WTC11 (cell line): ENCODE data around the gene TRABD. TPM values are rescaled to one million over a fixed set of nuclear protein-coding genes. Genes with fewer than 3 reads are reported as not detected.

Experiments used
- ATAC-seq: fragments of 200-7000 bp; cut with Tn5 transposase; 2 replicates; pipeline ENCODE4 v1.10.0; 2021; ENCODE audit warnings: mild to moderate bottlenecking, moderate library complexity
- CTCF ChIA-PET: fragments of 300-600 bp; sonication (Branson Sonifier 250); formaldehyde crosslinking; loops from one replicate; lab custom pipeline; 2021; ENCODE audit warnings: antibody characterized with exemption; lab: Charles Lee
- POLR2A ChIA-PET: fragments of 350-600 bp; sonication (Branson Sonifier 250); formaldehyde crosslinking; loops from one replicate; lab custom pipeline; 2021; ENCODE audit warnings: antibody characterized with exemption; lab: Charles Lee
- DNase-seq: peaks from one replicate; pipeline ENCODE4 v3.0.0; 2021; ENCODE audit warnings: low spot score
- H3K27ac Mint-ChIP-seq: 2 replicates; pipeline ENCODE4 v1.8.0; 2021; ENCODE audit warnings: mixed read lengths
- H3K27me3 Mint-ChIP-seq: 2 replicates; pipeline ENCODE4 v1.8.0; 2021; ENCODE audit warnings: low read depth, mild to moderate bottlenecking, moderate library complexity, mixed read lengths
- H3K36me3 Mint-ChIP-seq: 2 replicates; pipeline ENCODE4 v1.8.0; 2021; ENCODE audit warnings: mixed read lengths
- H3K4me1 Mint-ChIP-seq: 2 replicates; pipeline ENCODE4 v1.8.0; 2022; ENCODE audit warnings: mixed read lengths
- H3K4me3 Mint-ChIP-seq: 2 replicates; pipeline ENCODE4 v1.8.0; 2021; ENCODE audit warnings: mild to moderate bottlenecking, moderate library complexity, mixed read lengths
- H3K9me3 Mint-ChIP-seq: 2 replicates; pipeline ENCODE4 v1.8.0; 2021; ENCODE audit warnings: mixed read lengths
- ATF3 ChIP-seq: sonication (generic); formaldehyde crosslinking; conservative IDR thresholded peaks from 2 replicates; pipeline ENCODE4 v1.8.1; 2022; ENCODE audit warnings: mild to moderate bottlenecking, missing genetic modification reagents
- ATF6 ChIP-seq: sonication (generic); formaldehyde crosslinking; IDR thresholded peaks from 2 replicates; pipeline ENCODE4 v1.8.1; 2023; ENCODE audit warnings: mild to moderate bottlenecking, missing genetic modification reagents
- CBFB ChIP-seq: sonication (generic); formaldehyde crosslinking; IDR thresholded peaks from 2 replicates; pipeline ENCODE4 v1.8.1; 2022; ENCODE audit warnings: mild to moderate bottlenecking, low read depth, missing genetic modification reagents
- CREM ChIP-seq: sonication (generic); formaldehyde crosslinking; IDR thresholded peaks from 2 replicates; pipeline ENCODE4 v1.8.1; 2022; ENCODE audit warnings: mild to moderate bottlenecking, missing genetic modification reagents, moderate library complexity
- CTCF ChIP-seq: fragments of 200-600 bp; IDR thresholded peaks from 2 replicates; pipeline ENCODE4 v1.8.0; 2022; ENCODE audit warnings: antibody characterized with exemption
- EMX1 ChIP-seq: fragments of 250-450 bp; sonication (Bioruptor Pico); IDR thresholded peaks from 2 replicates; pipeline ENCODE4 v1.8.0; 2021; ENCODE audit warnings: mild to moderate bottlenecking
- ETV6 ChIP-seq: sonication (generic); formaldehyde crosslinking; IDR thresholded peaks from 2 replicates; pipeline ENCODE4 v1.8.1; 2022; ENCODE audit warnings: mild to moderate bottlenecking, missing genetic modification reagents
- FOXP4 ChIP-seq: sonication (generic); formaldehyde crosslinking; IDR thresholded peaks from 2 replicates; pipeline ENCODE4 v1.8.0; 2022; ENCODE audit warnings: mild to moderate bottlenecking, missing genetic modification reagents
- GABPB1 ChIP-seq: sonication (generic); formaldehyde crosslinking; IDR thresholded peaks from 2 replicates; pipeline ENCODE4 v1.8.1; 2023; ENCODE audit warnings: mild to moderate bottlenecking, missing genetic modification reagents
- GTF2I ChIP-seq: fragments of 250-450 bp; sonication (Bioruptor Pico); conservative IDR thresholded peaks from 2 replicates; pipeline ENCODE4 v1.4.0; 2021; ENCODE audit warnings: mild to moderate bottlenecking
- IRF1 ChIP-seq: sonication (generic); formaldehyde crosslinking; IDR thresholded peaks from 2 replicates; pipeline ENCODE4 v1.8.0; 2023; ENCODE audit warnings: missing genetic modification reagents
- JUN ChIP-seq: sonication (generic); formaldehyde crosslinking; IDR thresholded peaks from 2 replicates; pipeline ENCODE4 v1.8.0; 2023; ENCODE audit warnings: mild to moderate bottlenecking, missing genetic modification reagents
- MAX ChIP-seq: sonication (generic); formaldehyde crosslinking; IDR thresholded peaks from 2 replicates; pipeline ENCODE4 v1.8.0; 2022; ENCODE audit warnings: mild to moderate bottlenecking, missing genetic modification reagents
- NFATC4 ChIP-seq: fragments of 250-450 bp; sonication (Bioruptor Pico); IDR thresholded peaks from 2 replicates; pipeline ENCODE4 v1.9.0; 2021; ENCODE audit warnings: mild to moderate bottlenecking
- NR1H2 ChIP-seq: sonication (generic); formaldehyde crosslinking; IDR thresholded peaks from 2 replicates; pipeline ENCODE4 v1.9.0; 2021; ENCODE audit warnings: mild to moderate bottlenecking, moderate library complexity, missing genetic modification reagents
- PREB ChIP-seq: sonication (generic); formaldehyde crosslinking; IDR thresholded peaks from 2 replicates; pipeline ENCODE4 v1.8.1; 2022; ENCODE audit warnings: mild to moderate bottlenecking, missing genetic modification reagents, moderate library complexity, borderline replicate concordance
- SOX15 ChIP-seq: fragments of 250-450 bp; sonication (Bioruptor Pico); IDR thresholded peaks from 2 replicates; pipeline ENCODE4 v1.9.0; 2021; ENCODE audit warnings: mild to moderate bottlenecking
- TCF7 ChIP-seq: sonication (generic); formaldehyde crosslinking; IDR thresholded peaks from 2 replicates; pipeline ENCODE4 v1.8.0; 2022; ENCODE audit warnings: mild to moderate bottlenecking, low read depth, missing genetic modification reagents, moderate library complexity
- TEAD1 ChIP-seq: sonication (generic); formaldehyde crosslinking; IDR thresholded peaks from 2 replicates; pipeline ENCODE4 v1.8.0; 2022; ENCODE audit warnings: mild to moderate bottlenecking, missing genetic modification reagents
- ZMAT4 ChIP-seq: fragments of 250-450 bp; sonication (Bioruptor Pico); IDR thresholded peaks from 2 replicates; pipeline ENCODE4 v1.9.0; 2021; ENCODE audit warnings: mild to moderate bottlenecking
- ZNF281 ChIP-seq: sonication (generic); formaldehyde crosslinking; IDR thresholded peaks from 2 replicates; pipeline ENCODE4 v1.8.0; 2023; ENCODE audit warnings: mild to moderate bottlenecking, missing genetic modification reagents
- ZNF317 ChIP-seq: sonication (generic); formaldehyde crosslinking; IDR thresholded peaks from 2 replicates; pipeline ENCODE4 v1.8.1; 2023; ENCODE audit warnings: low read depth, mild to moderate bottlenecking, moderate library complexity, missing genetic modification reagents, borderline replicate concordance
- ZNF396 ChIP-seq: fragments of 250-450 bp; sonication (Bioruptor Pico); IDR thresholded peaks from 2 replicates; pipeline ENCODE4 v1.8.0; 2021; ENCODE audit warnings: mild to moderate bottlenecking, moderate library complexity, borderline replicate concordance
- total RNA-seq: library from RNA; stranded (reverse); gene quantifications from 3 replicates; pipeline ENCODE4 v1.2.3, GENCODE V29; 2021

The TRABD gene
- total RNA-seq, 1 experiment from 2014 or later, result 90.4 TPM

GRCh38 chr22:50202130-50202666 is 16.5 kb downstream of the TRABD start:
- DNase-seq (no peak), ATAC-seq (no peak)
- Mint-ChIP-seq H3K27me3 (no peaks in the 10 kb centered on the region), H3K4me3 (peak overlapping the region; percentile 71), H3K27ac (no peak overlapping the region), H3K4me1 (peaks cover 12% of the 10 kb centered on the region), H3K9me3 (peaks cover 4% of the 10 kb centered on the region; the same call in 1 of the 2 replicates), H3K36me3 (peaks cover 14% of the 10 kb centered on the region)
- TF ChIP-seq IRF1 (CRISPR knock-in tag) (no peak), CTCF (no peak), TCF7 (CRISPR knock-in tag) (no peak), ZMAT4 (no peak), NR1H2 (CRISPR knock-in tag) (no peak), ATF6 (no peak), ZNF396 (no peak), SOX15 (CRISPR knock-in tag) (no peak), JUN (CRISPR knock-in tag) (no peak), NFATC4 (CRISPR knock-in tag) (no peak), EMX1 (CRISPR knock-in tag) (no peak), MAX (CRISPR knock-in tag) (no peak)
- POLR2A ChIA-PET, result no interaction called here
- CTCF ChIA-PET, result interaction anchor here (0.8 kb wide), 1 partner anchor 12 kb away, joined by 3 read pairs; no protein-coding TSS in a partner anchor

- no peak for ATAC-seq
- H3K4me1 Mint-ChIP-seq, result peaks cover 12% of the 10 kb centered on the region
- H3K36me3 Mint-ChIP-seq, result peaks cover 14% of the 10 kb centered on the region
- H3K27ac Mint-ChIP-seq, result no peak overlapping the region
- POLR2A ChIA-PET, result no interaction called here
- CTCF ChIA-PET, result no interaction called here
- peaks cover 4% of the 10 kb centered on the region; the same call in 1 of the 2 replicates for H3K9me3 Mint-ChIP-seq
- no peaks in the 10 kb centered on the region for H3K27me3 Mint-ChIP-seq
- TF ChIP-seq ETV6 (CRISPR knock-in tag), result no peak
- no peak for TF ChIP-seq ZNF317 (CRISPR knock-in tag)
- no peak for TF ChIP-seq CREM
- TF ChIP-seq PREB (CRISPR knock-in tag), result no peak
- TF ChIP-seq TEAD1 (CRISPR knock-in tag), result no peak
- no peak for TF ChIP-seq GTF2I (CRISPR knock-in tag)
- TF ChIP-seq ATF3, result no peak
- no peak for TF ChIP-seq GABPB1 (CRISPR knock-in tag)
- no peak for TF ChIP-seq FOXP4
- no peak for TF ChIP-seq ZNF281 (CRISPR knock-in tag)
- no peak for TF ChIP-seq CBFB (CRISPR knock-in tag)
- no peak overlapping the region for H3K4me3 Mint-ChIP-seq
- DNase-seq, result no peak
Observed at GRCh38 chr22:50203288-50203687, 17.6 kb downstream of the TRABD start.
